ENCODE results near the gene SLN. TPM values are rescaled to one million over a fixed set of nuclear protein-coding genes. Genes with fewer than 3 reads are reported as not detected.

SLN gene
- total RNA-seq, 1 donor from 2014 or later = 64.0 TPM

GRCh38 chr11:107731941-107732688, 20.3 kb upstream of the SLN start:
- Histone ChIP-seq H3K4me1 (no peaks in the 10 kb centered on the region), H3K9me3 (replicated peaks) (no peaks in the 10 kb centered on the region), H3K36me3 (no peaks in the 10 kb centered on the region), H3K4me3 (no peak overlapping the region), H3K27ac (replicated peaks) (no peak overlapping the region), H3K27me3 (ENCODE audit: low read depth) (peaks cover 6% of the 10 kb centered on the region)
- TF ChIP-seq CTCF (IDR thresholded peaks at IDR 0.05; ENCODE audit: borderline replicate concordance) = no peak
- no peak for DNase-seq
- intact Hi-C loops (cut with micrococcal nuclease) = no loop called here

GRCh38 chr11:107722662-107723061, 10.8 kb upstream of the SLN start:
- Histone ChIP-seq H3K4me3 (no peak overlapping the region), H3K36me3 (no peaks in the 10 kb centered on the region), H3K9me3 (replicated peaks) (no peaks in the 10 kb centered on the region), H3K27ac (replicated peaks) (no peak overlapping the region), H3K4me1 (no peaks in the 10 kb centered on the region), H3K27me3 (ENCODE audit: low read depth) (no peaks in the 10 kb centered on the region)
- no peak for TF ChIP-seq CTCF (IDR thresholded peaks at IDR 0.05; ENCODE audit: borderline replicate concordance)
- intact Hi-C loops (cut with micrococcal nuclease) = no loop called here
- DNase-seq = no peak

GRCh38 chr11:107721207-107721606, 9.4 kb upstream of the SLN start:
- no peaks in the 10 kb centered on the region for H3K36me3 ChIP-seq
- no peak for TF ChIP-seq CTCF (IDR thresholded peaks at IDR 0.05; ENCODE audit: borderline replicate concordance)
- H3K27me3 ChIP-seq (ENCODE audit: low read depth) = peaks cover 8% of the 10 kb centered on the region
- intact Hi-C loops (cut with micrococcal nuclease) = no loop called here
- H3K27ac ChIP-seq (replicated peaks) = no peak overlapping the region
- DNase-seq = no peak
- H3K9me3 ChIP-seq (replicated peaks) = no peaks in the 10 kb centered on the region
- no peak overlapping the region for H3K4me3 ChIP-seq
- no peaks in the 10 kb centered on the region for H3K4me1 ChIP-seq

GRCh38 chr11:107720303-107720774, 8.5 kb upstream of the SLN start:
- DNase-seq = no peak
- TF ChIP-seq CTCF (IDR thresholded peaks at IDR 0.05; ENCODE audit: borderline replicate concordance) = no peak
- intact Hi-C loops (cut with micrococcal nuclease) = no loop called here
- no peak overlapping the region for H3K4me3 ChIP-seq
- H3K4me1 ChIP-seq = no peaks in the 10 kb centered on the region
- H3K27ac ChIP-seq (replicated peaks) = no peak overlapping the region
- H3K9me3 ChIP-seq (replicated peaks) = no peaks in the 10 kb centered on the region
- peaks cover 12% of the 10 kb centered on the region for H3K27me3 ChIP-seq (ENCODE audit: low read depth)
- no peaks in the 10 kb centered on the region for H3K36me3 ChIP-seq

- intact Hi-C loops (cut with micrococcal nuclease) = no loop called here
- no peak overlapping the region for H3K27ac ChIP-seq (replicated peaks)
Observed at GRCh38 chr11:107719557-107720302, 7.9 kb upstream of the SLN start.

More at GRCh38 chr11:107719557-107720302, 7.9 kb upstream of the SLN start:
- no peaks in the 10 kb centered on the region for H3K4me1 ChIP-seq
- TF ChIP-seq CTCF (IDR thresholded peaks at IDR 0.05; ENCODE audit: borderline replicate concordance) = no peak
- no peak overlapping the region for H3K4me3 ChIP-seq
- H3K9me3 ChIP-seq (replicated peaks) = no peaks in the 10 kb centered on the region
- no peak for DNase-seq
- peaks cover 18% of the 10 kb centered on the region for H3K27me3 ChIP-seq (ENCODE audit: low read depth)
- no peaks in the 10 kb centered on the region for H3K36me3 ChIP-seq

Measured in left ventricle myocardium inferior (tissue), 1 donor.